ENCODE results near the gene XYLT2. TPM values are rescaled to one million over a fixed set of nuclear protein-coding genes. Genes with fewer than 3 reads are reported as not detected.
"Not testable (repeated sequence)": the region's sequence is repeated elsewhere in the genome, so short reads cannot be mapped to it uniquely, and the experiment has no call there.

The XYLT2 gene
- total and polyA plus RNA-seq, 2 experiments from 2014 or later: 18.3 to 26.8 TPM

- not testable (repeated sequence) for DNase-seq (ENCODE audit: low spot score); H4K20me1 ChIP-seq (ENCODE audit: insufficient read depth, poor library complexity, severe bottlenecking); H3K9me3 ChIP-seq (ENCODE audit: low read depth); H3K36me3 ChIP-seq (replicated peaks; ENCODE audit: insufficient read depth, low read depth); H2AFZ ChIP-seq; H3K79me2 ChIP-seq; H3K4me1 ChIP-seq (ENCODE audit: insufficient read depth); H3K9me2 ChIP-seq (replicated peaks; ENCODE audit: insufficient read depth); H3K27me3 ChIP-seq; H3K4me3 ChIP-seq; H3K4me2 ChIP-seq; H3K27ac ChIP-seq
- 72% methylated on average over 14 of the region's 14 CpGs for WGBS (ENCODE audit: low lambda C conversion rate, missing lambda C conversion rate)
- peak; percentile 4 for TF ChIP-seq CTCF (IDR thresholded peaks at IDR 0.05; ENCODE audit: poor library complexity)
Observed at GRCh38 chr17:50333291-50334057, 12.5 kb upstream of the XYLT2 start.

- TF ChIP-seq EZH2 (IDR thresholded peaks at IDR 0.05; ENCODE audit: borderline replicate concordance) (no peak), EZH2phosphoT487 (IDR thresholded peaks at IDR 0.05; ENCODE audit: low read depth, severe bottlenecking, unreplicated experiment) (no peak), CTCF (IDR thresholded peaks at IDR 0.05; ENCODE audit: poor library complexity) (no peak)
- no peak overlapping the region for H3K4me3 ChIP-seq
- no peaks in the 10 kb centered on the region for H3K4me1 ChIP-seq (ENCODE audit: insufficient read depth)
- H4K20me1 ChIP-seq (ENCODE audit: insufficient read depth, poor library complexity, severe bottlenecking): no peaks in the 10 kb centered on the region
- H3K79me2 ChIP-seq: no peaks in the 10 kb centered on the region
- no peak overlapping the region for H3K4me2 ChIP-seq
- no peaks in the 10 kb centered on the region for H3K9me3 ChIP-seq (ENCODE audit: low read depth)
- H3K27me3 ChIP-seq: no peaks in the 10 kb centered on the region
- no peaks in the 10 kb centered on the region for H3K36me3 ChIP-seq (replicated peaks; ENCODE audit: insufficient read depth, low read depth)
- H2AFZ ChIP-seq: no peak overlapping the region
- DNase-seq (ENCODE audit: low spot score): no peak
- no peak overlapping the region for H3K27ac ChIP-seq
- WGBS (ENCODE audit: low lambda C conversion rate, missing lambda C conversion rate): 89% methylated on average over 2 of the region's 2 CpGs
- H3K9me2 ChIP-seq (replicated peaks; ENCODE audit: insufficient read depth): no peaks in the 10 kb centered on the region
Observed at GRCh38 chr17:50337956-50338355, 8.0 kb upstream of the XYLT2 start.

GRCh38 chr17:50338645-50339044, 7.3 kb upstream of the XYLT2 start:
- Histone ChIP-seq H3K27me3 (no peaks in the 10 kb centered on the region), H3K36me3 (replicated peaks; ENCODE audit: insufficient read depth, low read depth) (no peaks in the 10 kb centered on the region), H3K4me3 (no peak overlapping the region), H3K27ac (no peak overlapping the region), H4K20me1 (ENCODE audit: insufficient read depth, poor library complexity, severe bottlenecking) (no peaks in the 10 kb centered on the region), H2AFZ (no peak overlapping the region), H3K4me2 (no peak overlapping the region), H3K9me3 (ENCODE audit: low read depth) (no peaks in the 10 kb centered on the region), H3K79me2 (no peaks in the 10 kb centered on the region), H3K4me1 (ENCODE audit: insufficient read depth) (no peaks in the 10 kb centered on the region), H3K9me2 (replicated peaks; ENCODE audit: insufficient read depth) (no peaks in the 10 kb centered on the region)
- DNase-seq (ENCODE audit: low spot score): no peak
- TF ChIP-seq CTCF (IDR thresholded peaks at IDR 0.05; ENCODE audit: poor library complexity) (no peak), EZH2phosphoT487 (IDR thresholded peaks at IDR 0.05; ENCODE audit: low read depth, severe bottlenecking, unreplicated experiment) (no peak), EZH2 (IDR thresholded peaks at IDR 0.05; ENCODE audit: borderline replicate concordance) (no peak)

GRCh38 chr17:50339381-50339780, 6.5 kb upstream of the XYLT2 start:
- TF ChIP-seq EZH2 (IDR thresholded peaks at IDR 0.05; ENCODE audit: borderline replicate concordance): no peak
- Histone ChIP-seq H3K4me1 (ENCODE audit: insufficient read depth) (no peaks in the 10 kb centered on the region), H3K4me3 (no peak overlapping the region), H3K27me3 (no peaks in the 10 kb centered on the region), H3K79me2 (no peaks in the 10 kb centered on the region), H3K9me2 (replicated peaks; ENCODE audit: insufficient read depth) (no peaks in the 10 kb centered on the region), H3K9me3 (ENCODE audit: low read depth) (no peaks in the 10 kb centered on the region), H3K27ac (no peak overlapping the region), H2AFZ (no peak overlapping the region), H3K4me2 (no peak overlapping the region), H3K36me3 (replicated peaks; ENCODE audit: insufficient read depth, low read depth) (no peaks in the 10 kb centered on the region), H4K20me1 (ENCODE audit: insufficient read depth, poor library complexity, severe bottlenecking) (no peaks in the 10 kb centered on the region)
- no peak for DNase-seq (ENCODE audit: low spot score)
